ENCODE results near the gene HABP4. TPM values are rescaled to one million over a fixed set of nuclear protein-coding genes. Genes with fewer than 3 reads are reported as not detected.

The HABP4 gene
- total and polyA plus RNA-seq, 9 of the 15 experiments (the other 6 are each of a cell fraction or from before 2014, with no cell fraction given), result 0.38 to 2.4 (median 1.9) TPM

GRCh38 chr9:96514800-96515158, 64.8 kb downstream of the HABP4 start (continued):
- TF ChIP-seq NBN (IDR thresholded peaks at IDR 0.05; ENCODE audit: low read depth) (no peak), RAD21 (CRISPR knock-in tag; conservative IDR thresholded peaks at IDR 0.05 in 1 of 2, IDR thresholded peaks at IDR 0.05 in 1 of 2) (no peak), GMEB1 (CRISPR knock-in tag; IDR thresholded peaks at IDR 0.05) (no peak), PHF8 (IDR thresholded peaks at IDR 0.05; ENCODE audit: borderline replicate concordance, low read length) (no peak), GTF2A2 (tag; IDR thresholded peaks at IDR 0.05) (no peak), TAF1 (IDR thresholded peaks at IDR 0.05; ENCODE audit: control insufficient read depth, extremely low read depth, insufficient read depth, low read length, severe bottlenecking) (no peak), ZBTB2 (IDR thresholded peaks at IDR 0.05) (no peak), MAFK (IDR thresholded peaks at IDR 0.05; ENCODE audit: low read length) (no peak)
- TF ChIP-seq, protein P1, sequence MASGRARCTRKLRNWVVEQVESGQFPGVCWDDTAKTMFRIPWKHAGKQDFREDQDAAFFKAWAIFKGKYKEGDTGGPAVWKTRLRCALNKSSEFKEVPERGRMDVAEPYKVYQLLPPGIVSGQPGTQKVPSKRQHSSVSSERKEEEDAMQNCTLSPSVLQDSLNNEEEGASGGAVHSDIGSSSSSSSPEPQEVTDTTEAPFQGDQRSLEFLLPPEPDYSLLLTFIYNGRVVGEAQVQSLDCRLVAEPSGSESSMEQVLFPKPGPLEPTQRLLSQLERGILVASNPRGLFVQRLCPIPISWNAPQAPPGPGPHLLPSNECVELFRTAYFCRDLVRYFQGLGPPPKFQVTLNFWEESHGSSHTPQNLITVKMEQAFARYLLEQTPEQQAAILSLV (tag; IDR thresholded peaks at IDR 0.05), result no peak
- TF ChIP-seq, protein P2, sequence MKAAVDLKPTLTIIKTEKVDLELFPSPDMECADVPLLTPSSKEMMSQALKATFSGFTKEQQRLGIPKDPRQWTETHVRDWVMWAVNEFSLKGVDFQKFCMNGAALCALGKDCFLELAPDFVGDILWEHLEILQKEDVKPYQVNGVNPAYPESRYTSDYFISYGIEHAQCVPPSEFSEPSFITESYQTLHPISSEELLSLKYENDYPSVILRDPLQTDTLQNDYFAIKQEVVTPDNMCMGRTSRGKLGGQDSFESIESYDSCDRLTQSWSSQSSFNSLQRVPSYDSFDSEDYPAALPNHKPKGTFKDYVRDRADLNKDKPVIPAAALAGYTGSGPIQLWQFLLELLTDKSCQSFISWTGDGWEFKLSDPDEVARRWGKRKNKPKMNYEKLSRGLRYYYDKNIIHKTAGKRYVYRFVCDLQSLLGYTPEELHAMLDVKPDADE (conservative IDR thresholded peaks at IDR 0.05; ENCODE audit: control insufficient read depth, low read depth, low read length), result no peak
- TF ChIP-seq, protein P3, sequence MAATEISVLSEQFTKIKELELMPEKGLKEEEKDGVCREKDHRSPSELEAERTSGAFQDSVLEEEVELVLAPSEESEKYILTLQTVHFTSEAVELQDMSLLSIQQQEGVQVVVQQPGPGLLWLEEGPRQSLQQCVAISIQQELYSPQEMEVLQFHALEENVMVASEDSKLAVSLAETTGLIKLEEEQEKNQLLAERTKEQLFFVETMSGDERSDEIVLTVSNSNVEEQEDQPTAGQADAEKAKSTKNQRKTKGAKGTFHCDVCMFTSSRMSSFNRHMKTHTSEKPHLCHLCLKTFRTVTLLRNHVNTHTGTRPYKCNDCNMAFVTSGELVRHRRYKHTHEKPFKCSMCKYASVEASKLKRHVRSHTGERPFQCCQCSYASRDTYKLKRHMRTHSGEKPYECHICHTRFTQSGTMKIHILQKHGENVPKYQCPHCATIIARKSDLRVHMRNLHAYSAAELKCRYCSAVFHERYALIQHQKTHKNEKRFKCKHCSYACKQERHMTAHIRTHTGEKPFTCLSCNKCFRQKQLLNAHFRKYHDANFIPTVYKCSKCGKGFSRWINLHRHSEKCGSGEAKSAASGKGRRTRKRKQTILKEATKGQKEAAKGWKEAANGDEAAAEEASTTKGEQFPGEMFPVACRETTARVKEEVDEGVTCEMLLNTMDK (IDR thresholded peaks at IDR 0.05; ENCODE audit: borderline replicate concordance, insufficient read depth, low read depth, low read length, poor library complexity, severe bottlenecking), result no peak
